GM23338 (cell line): Measurements from ENCODE around the gene COX7A2. TPM values are rescaled to one million over a fixed set of nuclear protein-coding genes. Genes with fewer than 3 reads are reported as not detected.
A peak's percentile ranks its signal among the peaks of the same experiment; 100 is the strongest.

Experiments used
- ATAC-seq: fragments of 200-7000 bp; cut with Tn5 transposase; 3 replicates; pipeline ENCODE4 v1.9.1; 2020
- DNase-seq: peaks from one replicate; pipeline ENCODE4 v3.0.0-alpha.2; 2015; ENCODE audit warnings: low spot score
- H2AFZ ChIP-seq: fragments of 200-600 bp; sonication (generic); 2 replicates; pipeline ENCODE4 v1.8.0; 2016; ENCODE audit warnings: antibody characterized with exemption, mild to moderate bottlenecking, moderate library complexity
- H3F3A ChIP-seq: fragments of 200-600 bp; sonication (generic); replicated peaks from 2 replicates; pipeline ENCODE4 v1.8.0; 2017; ENCODE audit warnings: antibody characterized with exemption, mixed run types, low read depth
- H3K27ac ChIP-seq: fragments of 200-600 bp; sonication (generic); 2 replicates; pipeline ENCODE4 v1.6.1; 2016; ENCODE audit warnings: low read depth
- H3K27me3 ChIP-seq: fragments of 200-600 bp; sonication (generic); 2 replicates; pipeline ENCODE4 v1.8.0; 2016; ENCODE audit warnings: mild to moderate bottlenecking, mixed run types, moderate library complexity; ENCODE audit not compliant: insufficient read depth
- H3K36me3 ChIP-seq: fragments of 200-600 bp; sonication (generic); 2 replicates; pipeline ENCODE4 v1.8.0; 2016; ENCODE audit warnings: mild to moderate bottlenecking; ENCODE audit not compliant: insufficient read depth
- H3K4me1 ChIP-seq: fragments of 200-600 bp; sonication (generic); 2 replicates; pipeline ENCODE4 v1.8.0; 2016; ENCODE audit warnings: mild to moderate bottlenecking, moderate library complexity; ENCODE audit not compliant: insufficient read depth
- H3K4me2 ChIP-seq: fragments of 200-600 bp; sonication (generic); 2 replicates; pipeline ENCODE4 v1.7.1; 2017; ENCODE audit warnings: mixed run types
- H3K4me3 ChIP-seq: fragments of 200-600 bp; sonication (generic); 2 replicates; pipeline ENCODE4 v1.6.1; 2016; ENCODE audit warnings: mixed run types
- H3K79me2 ChIP-seq: fragments of 200-600 bp; sonication (generic); replicated peaks from 2 replicates; pipeline ENCODE4 v1.8.0; 2017; ENCODE audit warnings: mild to moderate bottlenecking; ENCODE audit not compliant: insufficient read depth
- H3K9me2 ChIP-seq: fragments of 200-600 bp; sonication (generic); 2 replicates; pipeline ENCODE4 v1.8.0; 2017; ENCODE audit not compliant: insufficient read depth
- H4K20me1 ChIP-seq: fragments of 200-600 bp; sonication (generic); replicated peaks from 2 replicates; pipeline ENCODE4 v1.8.0; 2017; ENCODE audit warnings: mild to moderate bottlenecking; ENCODE audit not compliant: insufficient read depth
- H3K27ac Mint-ChIP-seq: 2 replicates; pipeline ENCODE4 v1.8.0; 2020; ENCODE audit warnings: inconsistent platforms, mild to moderate bottlenecking, moderate library complexity, mixed read lengths
- H3K27me3 Mint-ChIP-seq: 3 replicates; pipeline ENCODE4 v1.8.0; 2022; ENCODE audit warnings: low read depth, mild to moderate bottlenecking, moderate library complexity, mixed read lengths, inconsistent platforms; ENCODE audit not compliant: insufficient read depth, poor library complexity
- H3K36me3 Mint-ChIP-seq: 3 replicates; pipeline ENCODE4 v1.8.0; 2021; ENCODE audit warnings: low read depth, mild to moderate bottlenecking, inconsistent platforms, moderate library complexity, mixed read lengths
- H3K4me1 Mint-ChIP-seq: 3 replicates; pipeline ENCODE4 v1.8.0; 2020; ENCODE audit warnings: mild to moderate bottlenecking, inconsistent platforms, mixed read lengths
- H3K4me3 Mint-ChIP-seq: 3 replicates; pipeline ENCODE4 v1.8.0; 2021; ENCODE audit warnings: moderate library complexity, mild to moderate bottlenecking, inconsistent platforms, mixed read lengths
- H3K9me3 Mint-ChIP-seq: 3 replicates; pipeline ENCODE4 v1.8.0; 2020; ENCODE audit warnings: moderate library complexity, mild to moderate bottlenecking, inconsistent platforms, mixed read lengths
- CREB1 ChIP-seq: fragments of 250-450 bp; sonication (Bioruptor Pico); IDR thresholded peaks from 2 replicates; pipeline ENCODE4 v1.5.0; 2020; ENCODE audit warnings: low read depth, mild to moderate bottlenecking, moderate library complexity
- EZH2 ChIP-seq: fragments of 200-600 bp; sonication (generic); IDR thresholded peaks from one replicate; pipeline ENCODE4 v1.8.0; 2017; ENCODE audit warnings: antibody characterized with exemption, mild to moderate bottlenecking, low read depth; ENCODE audit not compliant: unreplicated experiment
- EZH2phosphoT487 ChIP-seq: fragments of 200-600 bp; sonication (generic); IDR thresholded peaks from one replicate; pipeline ENCODE4 v1.8.1; 2018; ENCODE audit warnings: antibody characterized with exemption; ENCODE audit not compliant: unreplicated experiment
- JUNB ChIP-seq: IDR thresholded peaks from one replicate; pipeline ENCODE4 v1.6.1; 2016; ENCODE audit warnings: antibody characterized with exemption; ENCODE audit not compliant: unreplicated experiment
- NANOG ChIP-seq: IDR thresholded peaks from 2 replicates; pipeline ENCODE4 v1.6.1; 2016; ENCODE audit warnings: antibody characterized with exemption, borderline replicate concordance
- POLR2AphosphoS5 ChIP-seq: IDR thresholded peaks from 2 replicates; pipeline ENCODE4 v1.6.1; 2016; ENCODE audit warnings: antibody characterized with exemption, low read depth
- STAT1 ChIP-seq: IDR thresholded peaks from one replicate; pipeline ENCODE4 v1.6.1; 2016; ENCODE audit warnings: antibody characterized with exemption; ENCODE audit not compliant: unreplicated experiment
- ZNF114 ChIP-seq: fragments of 250-450 bp; sonication (Bioruptor Pico); IDR thresholded peaks from 2 replicates; pipeline ENCODE4 v1.5.0; 2020; ENCODE audit warnings: mild to moderate bottlenecking, moderate library complexity
- ZNF331 ChIP-seq: fragments of 250-450 bp; sonication (Bioruptor Pico); IDR thresholded peaks from 2 replicates; pipeline ENCODE4 v1.5.0; 2020; ENCODE audit warnings: low read depth, mild to moderate bottlenecking, moderate library complexity
- polyA plus RNA-seq: library from polyadenylated mRNA; unstranded; fragments of >200 nt; fragmentation: Nextera tagmentation; extraction: Ambion mirVana; gene quantifications from 2 replicates; pipeline ENCODE4 v1.2.1, GENCODE V29; 2016
- total RNA-seq: library from RNA; depleted of rRNA; stranded (reverse); fragments of >200 nt; shearing (Covaris generic); gene quantifications from 2 replicates; pipeline ENCODE4 v1.2.3, GENCODE V29; 2014
- TF ChIP-seq, protein P1 (sequence below), 2 experiments: fragments of 200-600 bp in 1 of 2; sonication (generic) in 1 of 2; conservative IDR thresholded peaks; 2 replicates each; pipeline versions ENCODE4 v1.5.1 to v1.6.1; 2016 to 2017; ENCODE audit warnings: antibody characterized with exemption in 2 of 2, low read depth in 2 of 2, mild to moderate bottlenecking in 2 of 2, moderate library complexity in 1 of 2
- TF ChIP-seq, protein P2 (sequence below): IDR thresholded peaks from one replicate; pipeline ENCODE4 v1.6.1; 2018; ENCODE audit warnings: antibody characterized with exemption; ENCODE audit not compliant: unreplicated experiment
- TF ChIP-seq, protein P3 (sequence below): IDR thresholded peaks from 2 replicates; pipeline ENCODE4 v1.6.1; 2016; ENCODE audit warnings: antibody characterized with exemption

COX7A2 gene
- total and polyA plus RNA-seq, 2 experiments from 2014 or later = 93.7 to 963 TPM

DNA sequence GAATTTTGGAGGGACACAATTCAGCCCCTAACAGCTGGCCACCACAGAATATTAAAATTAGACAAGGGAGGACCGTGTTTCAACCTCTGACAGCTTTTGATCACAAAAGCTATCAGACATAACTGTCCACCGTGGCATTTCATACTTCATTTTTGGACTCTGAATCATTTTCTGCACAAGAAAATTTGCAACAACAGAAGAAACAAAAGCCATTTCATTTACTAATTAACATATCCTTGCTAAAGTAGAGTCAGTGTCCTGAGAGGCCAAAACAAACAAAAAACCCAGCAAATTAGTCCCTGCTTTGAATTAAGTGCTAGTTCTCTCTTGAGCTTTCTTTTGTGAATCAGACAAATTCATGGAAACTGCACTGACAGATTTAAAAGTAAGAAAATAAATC lies 20.2 kb downstream of the COX7A2 start:
- H3K36me3 Mint-ChIP-seq = no peaks in the 10 kb centered on the region
- Histone ChIP-seq H3K4me1 (peaks cover 15% of the 10 kb centered on the region; the same call in 1 of the 2 replicates), H3K4me3 (no peak overlapping the region), H3K27ac (no peak overlapping the region), H3K4me2 (no peak overlapping the region), H4K20me1 (no peaks in the 10 kb centered on the region), H3K9me2 (no peaks in the 10 kb centered on the region), H2AFZ (peak overlapping the region; percentile 18), H3K27me3 (no peaks in the 10 kb centered on the region), H3K36me3 (no peaks in the 10 kb centered on the region), H3K79me2 (no peaks in the 10 kb centered on the region), H3F3A (no peaks in the 10 kb centered on the region)
- no peak overlapping the region for H3K4me3 Mint-ChIP-seq
- peaks cover 18% of the 10 kb centered on the region; the same call in 2 of the 3 replicates for H3K4me1 Mint-ChIP-seq
- H3K27ac Mint-ChIP-seq = no peak overlapping the region
- ATAC-seq (no peak), DNase-seq (no peak)
- no peaks in the 10 kb centered on the region for H3K9me3 Mint-ChIP-seq
- TF ChIP-seq STAT1 = no peak
- H3K27me3 Mint-ChIP-seq = no peaks in the 10 kb centered on the region

DNA sequence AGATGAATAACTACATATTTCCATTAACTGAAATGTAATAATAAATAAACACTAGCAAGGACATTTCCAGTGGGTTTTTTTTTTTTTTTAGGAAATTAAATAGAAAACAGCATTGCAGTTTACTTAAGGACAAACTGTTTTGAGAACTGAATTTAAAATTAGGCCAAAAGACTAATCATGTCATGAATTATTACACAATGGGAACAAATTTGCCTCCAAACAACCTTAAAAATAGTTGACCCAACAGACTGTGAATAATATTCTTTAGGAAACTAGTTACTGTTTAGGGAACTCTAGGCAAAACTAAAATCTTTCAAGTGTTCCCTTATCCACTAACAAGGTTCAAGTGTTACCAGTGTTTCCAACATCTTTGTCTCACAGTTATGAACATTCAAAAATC lies 21.3 kb downstream of the COX7A2 start:
- TF ChIP-seq ZNF331 (CRISPR knock-in tag) = no peak
- no peak overlapping the region for H3K4me3 Mint-ChIP-seq
- peaks cover 15% of the 10 kb centered on the region; the same call in 1 of the 2 replicates for H3K4me1 ChIP-seq
- H2AFZ ChIP-seq = no peak overlapping the region; the same call in 1 of the 2 replicates
- H3K27me3 ChIP-seq = no peaks in the 10 kb centered on the region
- no peaks in the 10 kb centered on the region for H3K27me3 Mint-ChIP-seq
- DNase-seq (no peak), ATAC-seq (no peak)
- H3K4me1 Mint-ChIP-seq = peaks cover 18% of the 10 kb centered on the region; the same call in 2 of the 3 replicates
- H3K4me2 ChIP-seq = no peak overlapping the region
- no peak overlapping the region for H3K4me3 ChIP-seq
- no peaks in the 10 kb centered on the region for H3K9me2 ChIP-seq
- no peaks in the 10 kb centered on the region for H3K36me3 Mint-ChIP-seq
- no peaks in the 10 kb centered on the region for H3K9me3 Mint-ChIP-seq
- H3K36me3 ChIP-seq = no peaks in the 10 kb centered on the region
- H3K27ac Mint-ChIP-seq = no peak overlapping the region
- H3K79me2 ChIP-seq = no peaks in the 10 kb centered on the region
- H4K20me1 ChIP-seq = no peaks in the 10 kb centered on the region
- no peaks in the 10 kb centered on the region for H3F3A ChIP-seq
- no peak overlapping the region for H3K27ac ChIP-seq

DNA sequence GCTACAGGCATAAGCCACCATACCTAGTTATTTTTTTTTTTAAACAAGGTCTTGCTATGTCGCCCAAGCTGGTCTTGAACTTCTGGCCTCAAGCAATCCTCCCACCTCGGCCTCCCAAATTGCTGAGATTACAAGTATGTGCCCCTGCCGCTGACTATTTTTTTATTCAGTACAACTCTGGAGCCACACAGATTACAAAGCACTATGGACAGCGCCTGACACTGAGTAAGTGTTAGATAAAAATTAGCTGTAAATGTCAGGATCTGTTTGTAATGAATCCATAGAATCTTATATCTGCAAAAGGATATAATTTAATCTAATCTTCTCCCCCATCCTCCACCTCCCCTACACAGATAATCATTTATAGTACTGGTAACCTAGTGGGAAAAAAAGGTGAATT lies 22.5 kb downstream of the COX7A2 start:
- no peaks in the 10 kb centered on the region for H3K79me2 ChIP-seq
- Mint-ChIP-seq H3K36me3 (no peaks in the 10 kb centered on the region), H3K9me3 (no peaks in the 10 kb centered on the region), H3K27me3 (no peaks in the 10 kb centered on the region), H3K4me1 (peaks cover 18% of the 10 kb centered on the region; the same call in 2 of the 3 replicates), H3K4me3 (no peak overlapping the region), H3K27ac (no peak overlapping the region)
- no peaks in the 10 kb centered on the region for H3F3A ChIP-seq
- no peak overlapping the region for H3K4me3 ChIP-seq
- H4K20me1 ChIP-seq = no peaks in the 10 kb centered on the region
- H3K4me2 ChIP-seq = no peak overlapping the region
- no peak for ATAC-seq
- H3K4me1 ChIP-seq = peaks cover 11% of the 10 kb centered on the region; the same call in 1 of the 2 replicates
- no peak overlapping the region for H3K27ac ChIP-seq
- no peak for DNase-seq
- no peaks in the 10 kb centered on the region for H3K36me3 ChIP-seq
- H3K27me3 ChIP-seq = no peaks in the 10 kb centered on the region
- no peak overlapping the region for H2AFZ ChIP-seq
- peaks cover 6% of the 10 kb centered on the region; the same call in 1 of the 2 replicates for H3K9me2 ChIP-seq
- no peak for TF ChIP-seq EZH2phosphoT487
- TF ChIP-seq CREB1 (CRISPR knock-in tag) = no peak
- TF ChIP-seq ZNF331 (CRISPR knock-in tag) = no peak
- no peak for TF ChIP-seq JUNB
- TF ChIP-seq, protein P1, sequence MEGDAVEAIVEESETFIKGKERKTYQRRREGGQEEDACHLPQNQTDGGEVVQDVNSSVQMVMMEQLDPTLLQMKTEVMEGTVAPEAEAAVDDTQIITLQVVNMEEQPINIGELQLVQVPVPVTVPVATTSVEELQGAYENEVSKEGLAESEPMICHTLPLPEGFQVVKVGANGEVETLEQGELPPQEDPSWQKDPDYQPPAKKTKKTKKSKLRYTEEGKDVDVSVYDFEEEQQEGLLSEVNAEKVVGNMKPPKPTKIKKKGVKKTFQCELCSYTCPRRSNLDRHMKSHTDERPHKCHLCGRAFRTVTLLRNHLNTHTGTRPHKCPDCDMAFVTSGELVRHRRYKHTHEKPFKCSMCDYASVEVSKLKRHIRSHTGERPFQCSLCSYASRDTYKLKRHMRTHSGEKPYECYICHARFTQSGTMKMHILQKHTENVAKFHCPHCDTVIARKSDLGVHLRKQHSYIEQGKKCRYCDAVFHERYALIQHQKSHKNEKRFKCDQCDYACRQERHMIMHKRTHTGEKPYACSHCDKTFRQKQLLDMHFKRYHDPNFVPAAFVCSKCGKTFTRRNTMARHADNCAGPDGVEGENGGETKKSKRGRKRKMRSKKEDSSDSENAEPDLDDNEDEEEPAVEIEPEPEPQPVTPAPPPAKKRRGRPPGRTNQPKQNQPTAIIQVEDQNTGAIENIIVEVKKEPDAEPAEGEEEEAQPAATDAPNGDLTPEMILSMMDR (conservative IDR thresholded peaks at IDR 0.05; ENCODE audit: low read depth in 2 of 2) = no peak
- TF ChIP-seq NANOG = no peak
- TF ChIP-seq, protein P2, sequence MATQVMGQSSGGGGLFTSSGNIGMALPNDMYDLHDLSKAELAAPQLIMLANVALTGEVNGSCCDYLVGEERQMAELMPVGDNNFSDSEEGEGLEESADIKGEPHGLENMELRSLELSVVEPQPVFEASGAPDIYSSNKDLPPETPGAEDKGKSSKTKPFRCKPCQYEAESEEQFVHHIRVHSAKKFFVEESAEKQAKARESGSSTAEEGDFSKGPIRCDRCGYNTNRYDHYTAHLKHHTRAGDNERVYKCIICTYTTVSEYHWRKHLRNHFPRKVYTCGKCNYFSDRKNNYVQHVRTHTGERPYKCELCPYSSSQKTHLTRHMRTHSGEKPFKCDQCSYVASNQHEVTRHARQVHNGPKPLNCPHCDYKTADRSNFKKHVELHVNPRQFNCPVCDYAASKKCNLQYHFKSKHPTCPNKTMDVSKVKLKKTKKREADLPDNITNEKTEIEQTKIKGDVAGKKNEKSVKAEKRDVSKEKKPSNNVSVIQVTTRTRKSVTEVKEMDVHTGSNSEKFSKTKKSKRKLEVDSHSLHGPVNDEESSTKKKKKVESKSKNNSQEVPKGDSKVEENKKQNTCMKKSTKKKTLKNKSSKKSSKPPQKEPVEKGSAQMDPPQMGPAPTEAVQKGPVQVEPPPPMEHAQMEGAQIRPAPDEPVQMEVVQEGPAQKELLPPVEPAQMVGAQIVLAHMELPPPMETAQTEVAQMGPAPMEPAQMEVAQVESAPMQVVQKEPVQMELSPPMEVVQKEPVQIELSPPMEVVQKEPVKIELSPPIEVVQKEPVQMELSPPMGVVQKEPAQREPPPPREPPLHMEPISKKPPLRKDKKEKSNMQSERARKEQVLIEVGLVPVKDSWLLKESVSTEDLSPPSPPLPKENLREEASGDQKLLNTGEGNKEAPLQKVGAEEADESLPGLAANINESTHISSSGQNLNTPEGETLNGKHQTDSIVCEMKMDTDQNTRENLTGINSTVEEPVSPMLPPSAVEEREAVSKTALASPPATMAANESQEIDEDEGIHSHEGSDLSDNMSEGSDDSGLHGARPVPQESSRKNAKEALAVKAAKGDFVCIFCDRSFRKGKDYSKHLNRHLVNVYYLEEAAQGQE = no peak
- TF ChIP-seq, protein P3, sequence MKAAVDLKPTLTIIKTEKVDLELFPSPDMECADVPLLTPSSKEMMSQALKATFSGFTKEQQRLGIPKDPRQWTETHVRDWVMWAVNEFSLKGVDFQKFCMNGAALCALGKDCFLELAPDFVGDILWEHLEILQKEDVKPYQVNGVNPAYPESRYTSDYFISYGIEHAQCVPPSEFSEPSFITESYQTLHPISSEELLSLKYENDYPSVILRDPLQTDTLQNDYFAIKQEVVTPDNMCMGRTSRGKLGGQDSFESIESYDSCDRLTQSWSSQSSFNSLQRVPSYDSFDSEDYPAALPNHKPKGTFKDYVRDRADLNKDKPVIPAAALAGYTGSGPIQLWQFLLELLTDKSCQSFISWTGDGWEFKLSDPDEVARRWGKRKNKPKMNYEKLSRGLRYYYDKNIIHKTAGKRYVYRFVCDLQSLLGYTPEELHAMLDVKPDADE = no peak
- TF ChIP-seq POLR2AphosphoS5 = no peak
- TF ChIP-seq EZH2 = no peak
- no peak for TF ChIP-seq ZNF114
- TF ChIP-seq STAT1 = no peak
